HCT116 (cell line): ENCODE data around the gene HYAL1. TPM values are rescaled to one million over a fixed set of nuclear protein-coding genes. Genes with fewer than 3 reads are reported as not detected.

ENCODE experiments used
- ATAC-seq: fragments of 200-7000 bp; cut with Tn5 transposase; 2 replicates; pipeline ENCODE4 v1.9.1; 2020; ENCODE audit warnings: mild to moderate bottlenecking, moderate library complexity
- BruUV-seq: library from RNA; stranded (reverse); fragments of 400-500 nt; replicated peaks from 2 replicates; lab custom pipeline; 2021; lab: Mats Ljungman, UMichigan
- CTCF ChIA-PET: fragments of 300-600 bp; sonication (Branson Sonifier 250); formaldehyde crosslinking; loops from one replicate; lab custom pipeline; 2021; ENCODE audit warnings: antibody characterized with exemption; lab: Charles Lee
- POLR2A ChIA-PET: fragments of 300-600, 350-600 bp; sonication (Branson Sonifier 250); formaldehyde crosslinking; loops from one replicate; lab custom pipeline; 2021; ENCODE audit warnings: antibody characterized with exemption; lab: Charles Lee
- RAD21 ChIA-PET, 2 experiments: fragments of 300-600 bp; sonication (Branson Sonifier 250); formaldehyde crosslinking; loops; one replicate each; lab custom pipeline; 2023; ENCODE audit warnings: low total read pairs in 2 of 2; ENCODE audit not compliant: uncharacterized antibody in 2 of 2, unreplicated experiment in 2 of 2, low non-redundant PET in 1 of 2; lab: Charles Lee
- DNase-seq: peaks from one replicate; pipeline ENCODE4 v3.0.0-alpha.2; 2010; ENCODE audit warnings: low read depth, low spot score
- H2AFZ ChIP-seq: fragments of 200-600 bp; shearing (Covaris generic), sonication (generic); 2 replicates; pipeline ENCODE4 v1.6.1; 2017; ENCODE audit warnings: low read depth, mixed run types, mixed read lengths, antibody characterized with exemption, low read length; ENCODE audit not compliant: poor library complexity, severe bottlenecking
- H3K27ac ChIP-seq: 2 replicates; pipeline ENCODE4 v1.5.1; 2012; ENCODE audit warnings: low read depth, low read length
- H3K27me3 ChIP-seq: fragments of 200-600 bp; sonication (generic); 2 replicates; pipeline ENCODE4 v1.6.1; 2016; ENCODE audit warnings: mixed run types, low read length, mixed read lengths; ENCODE audit not compliant: insufficient read depth
- H3K36me3 ChIP-seq, 2 experiments: fragments of 200-500 bp in 1 of 2; fragments of 200-600 bp in 1 of 2; sonication (Bioruptor generic) in 1 of 2; sonication (generic) in 1 of 2; 2 replicates each; pipeline versions ENCODE4 v1.5.1 to v1.6.1; 2014 to 2016; ENCODE audit warnings: low read length in 2 of 2, inconsistent platforms in 1 of 2, mixed read lengths in 1 of 2, mixed run types in 1 of 2; ENCODE audit not compliant: insufficient read depth in 2 of 2, control insufficient read depth in 1 of 2
- H3K4me1 ChIP-seq, 2 experiments: fragments of 200-600 bp in 1 of 2; sonication (generic) in 1 of 2; 2 replicates each; pipeline versions ENCODE4 v1.5.1 to v1.6.1; 2012 to 2017; ENCODE audit warnings: low read length in 2 of 2, inconsistent platforms in 1 of 2, mild to moderate bottlenecking in 1 of 2, mixed read lengths in 1 of 2, mixed run types in 1 of 2, moderate library complexity in 1 of 2; ENCODE audit not compliant: insufficient read depth in 2 of 2, control insufficient read depth in 1 of 2
- H3K4me2 ChIP-seq: fragments of 200-600 bp; sonication (generic); 2 replicates; pipeline ENCODE4 v1.6.1; 2017; ENCODE audit warnings: mixed run types, low read length, mixed read lengths
- H3K4me3 ChIP-seq, 2 experiments: fragments of 200-600 bp in 1 of 2; sonication (generic) in 1 of 2; replicated peaks in 1 of 2; 2 replicates each; pipeline ENCODE4 v1.5.1; 2011 to 2016; ENCODE audit warnings: low read length in 2 of 2, control low read depth in 1 of 2, low read depth in 1 of 2, mild to moderate bottlenecking in 1 of 2, mixed read lengths in 1 of 2, mixed run types in 1 of 2
- H3K79me2 ChIP-seq: fragments of 200-600 bp; sonication (generic); 2 replicates; pipeline ENCODE4 v1.6.1; 2017; ENCODE audit warnings: mild to moderate bottlenecking, mixed run types, low read length, moderate library complexity, mixed read lengths; ENCODE audit not compliant: insufficient read depth
- H3K9ac ChIP-seq: fragments of 200-600 bp; sonication (generic); 2 replicates; pipeline ENCODE4 v1.6.1; 2016; ENCODE audit warnings: low read length, mixed read lengths
- H3K9me2 ChIP-seq: fragments of 200-600 bp; sonication (generic), shearing (Covaris generic); 2 replicates; pipeline ENCODE4 v1.6.1; 2017; ENCODE audit warnings: mixed run types, mild to moderate bottlenecking, moderate library complexity; ENCODE audit not compliant: insufficient read depth
- H3K9me3 ChIP-seq, 2 experiments: fragments of 200-500 bp in 1 of 2; fragments of 200-600 bp in 1 of 2; sonication (Bioruptor generic) in 1 of 2; sonication (generic) in 1 of 2; 2 replicates each; pipeline ENCODE4 v1.6.1; 2014 to 2017; ENCODE audit warnings: low read length in 2 of 2, mixed read lengths in 2 of 2, inconsistent platforms in 1 of 2, low read depth in 1 of 2, mild to moderate bottlenecking in 1 of 2, mixed run types in 1 of 2, moderate library complexity in 1 of 2; ENCODE audit not compliant: control insufficient read depth in 1 of 2, insufficient read depth in 1 of 2
- H4K20me1 ChIP-seq: fragments of 200-600 bp; sonication (generic), shearing (Covaris generic); 2 replicates; pipeline ENCODE4 v1.6.1; 2017; ENCODE audit warnings: mixed run types, mild to moderate bottlenecking, moderate library complexity; ENCODE audit not compliant: insufficient read depth
- EGR1 ChIP-seq: IDR thresholded peaks from 2 replicates; pipeline ENCODE4 v1.6.1; 2012; ENCODE audit warnings: low read depth
- SRF ChIP-seq: IDR thresholded peaks from 2 replicates; pipeline ENCODE4 v1.6.1; 2012; ENCODE audit warnings: low read depth
- ZFX ChIP-seq: fragments of 450-650 bp; IDR thresholded peaks from 2 replicates; pipeline ENCODE4 v1.6.1; 2017
- intact Hi-C: fragments of 100-400 bp; cut with micrococcal nuclease; formaldehyde crosslinking; loops from 2 replicates; pipeline ENCODE4 v1.10.0; 2022
- total RNA-seq: library from RNA; stranded (reverse); gene quantifications from one replicate; pipeline ENCODE4 v1.2.1, GENCODE V29; 2021; ENCODE audit not compliant: unreplicated experiment
- TF ChIP-seq, protein P1 (sequence below): IDR thresholded peaks from 2 replicates; pipeline ENCODE4 v1.6.1; 2011; ENCODE audit warnings: mild to moderate bottlenecking, low read length, moderate library complexity; ENCODE audit not compliant: insufficient replicate concordance; ENCODE audit errors: extremely low read depth
- TF ChIP-seq, protein P2 (sequence below): IDR thresholded peaks from 2 replicates; pipeline ENCODE4 v1.6.1; 2012

The HYAL1 gene
- total RNA-seq, 1 experiment from 2014 or later, result 6.1 TPM

DNA sequence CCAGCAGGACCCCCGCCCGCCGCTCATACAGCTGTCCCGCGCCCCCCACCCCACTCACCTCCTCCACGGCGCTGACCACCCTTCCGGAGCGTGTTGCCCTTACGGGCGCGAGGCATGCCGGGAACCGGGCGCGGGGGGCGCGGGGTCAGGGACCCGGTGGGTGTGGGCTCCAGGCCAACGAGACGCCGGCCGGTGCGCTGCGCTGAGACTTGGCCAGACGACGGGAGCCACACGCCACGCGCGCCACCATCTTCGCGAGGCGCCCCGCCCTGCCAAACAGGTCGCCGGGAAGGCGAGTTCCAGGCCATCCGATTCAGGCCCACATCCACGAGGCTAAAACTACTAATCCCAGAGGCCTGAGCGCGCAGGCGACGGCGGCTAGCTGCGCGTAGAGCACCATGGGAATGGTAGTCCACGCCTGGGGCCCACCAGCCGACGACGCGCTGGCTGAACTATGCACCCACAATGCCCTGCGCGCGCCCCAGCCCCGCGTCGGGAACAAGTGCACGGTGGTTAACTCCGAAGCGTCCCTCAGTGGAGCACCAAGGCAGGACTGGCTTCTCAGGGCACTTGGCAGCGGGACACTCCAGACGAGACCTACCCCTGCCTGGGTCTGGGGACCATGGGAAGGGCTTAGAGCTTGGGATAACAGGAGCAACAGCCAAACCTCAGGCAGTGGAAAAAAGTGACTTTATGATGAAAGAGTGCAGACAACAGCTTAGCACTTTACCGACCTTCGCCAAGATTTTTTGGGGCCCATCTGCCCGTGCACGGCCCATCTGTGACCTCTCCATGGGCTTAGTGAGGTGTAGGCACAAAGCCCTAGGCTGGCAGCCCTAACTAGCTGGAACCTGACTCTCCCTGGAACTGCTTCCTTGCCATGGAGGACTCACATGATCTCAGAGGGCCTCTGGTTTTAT lies 11.0 kb downstream of the HYAL1 start, which contains the start of gene IFRD2 (continued):
- TF ChIP-seq, protein P1, sequence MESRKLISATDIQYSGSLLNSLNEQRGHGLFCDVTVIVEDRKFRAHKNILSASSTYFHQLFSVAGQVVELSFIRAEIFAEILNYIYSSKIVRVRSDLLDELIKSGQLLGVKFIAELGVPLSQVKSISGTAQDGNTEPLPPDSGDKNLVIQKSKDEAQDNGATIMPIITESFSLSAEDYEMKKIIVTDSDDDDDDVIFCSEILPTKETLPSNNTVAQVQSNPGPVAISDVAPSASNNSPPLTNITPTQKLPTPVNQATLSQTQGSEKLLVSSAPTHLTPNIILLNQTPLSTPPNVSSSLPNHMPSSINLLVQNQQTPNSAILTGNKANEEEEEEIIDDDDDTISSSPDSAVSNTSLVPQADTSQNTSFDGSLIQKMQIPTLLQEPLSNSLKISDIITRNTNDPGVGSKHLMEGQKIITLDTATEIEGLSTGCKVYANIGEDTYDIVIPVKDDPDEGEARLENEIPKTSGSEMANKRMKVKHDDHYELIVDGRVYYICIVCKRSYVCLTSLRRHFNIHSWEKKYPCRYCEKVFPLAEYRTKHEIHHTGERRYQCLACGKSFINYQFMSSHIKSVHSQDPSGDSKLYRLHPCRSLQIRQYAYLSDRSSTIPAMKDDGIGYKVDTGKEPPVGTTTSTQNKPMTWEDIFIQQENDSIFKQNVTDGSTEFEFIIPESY, result peak; percentile 28

GRCh38 chr3:50290161-50290641 lies 13.2 kb downstream of the HYAL1 start:
- ChIA-PET CTCF (no interaction called here), POLR2A (no interaction called here), RAD21 (no interaction called here)
- peak overlapping the region; percentile 95; the same call in 1 of the 2 replicates for H3K27ac ChIP-seq
- ATAC-seq (no peak), DNase-seq (no peak)
- TF ChIP-seq ZFX (no peak), SRF (no peak), EGR1 (no peak)
- TF ChIP-seq, protein P2, sequence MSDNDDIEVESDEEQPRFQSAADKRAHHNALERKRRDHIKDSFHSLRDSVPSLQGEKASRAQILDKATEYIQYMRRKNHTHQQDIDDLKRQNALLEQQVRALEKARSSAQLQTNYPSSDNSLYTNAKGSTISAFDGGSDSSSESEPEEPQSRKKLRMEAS, result no peak
- H3K79me2 ChIP-seq, result peaks cover 42% of the 10 kb centered on the region
- peaks cover 23 to 45% of the 10 kb centered on the region in 2 experiments for H3K36me3 ChIP-seq
- H3K4me1 ChIP-seq, result peaks cover 11 to 17% of the 10 kb centered on the region in 2 experiments
- H3K27me3 ChIP-seq, result no peaks in the 10 kb centered on the region
- BruUV-seq, result no TSS peak
- H3K9ac ChIP-seq, result no peak overlapping the region
- peak overlapping the region; percentile 98 to 99; a peak in 3 of 4 replicates for H3K4me3 ChIP-seq
- H4K20me1 ChIP-seq, result no peaks in the 10 kb centered on the region
- no peak overlapping the region for H2AFZ ChIP-seq
- intact Hi-C loops, result no loop called here
- no peaks in the 10 kb centered on the region for H3K9me3 ChIP-seq
- peak overlapping the region; percentile 85 for H3K4me2 ChIP-seq
- no peaks in the 10 kb centered on the region for H3K9me2 ChIP-seq
